ENCODE results near the gene GSK3A.

GSK3A gene

DNA sequence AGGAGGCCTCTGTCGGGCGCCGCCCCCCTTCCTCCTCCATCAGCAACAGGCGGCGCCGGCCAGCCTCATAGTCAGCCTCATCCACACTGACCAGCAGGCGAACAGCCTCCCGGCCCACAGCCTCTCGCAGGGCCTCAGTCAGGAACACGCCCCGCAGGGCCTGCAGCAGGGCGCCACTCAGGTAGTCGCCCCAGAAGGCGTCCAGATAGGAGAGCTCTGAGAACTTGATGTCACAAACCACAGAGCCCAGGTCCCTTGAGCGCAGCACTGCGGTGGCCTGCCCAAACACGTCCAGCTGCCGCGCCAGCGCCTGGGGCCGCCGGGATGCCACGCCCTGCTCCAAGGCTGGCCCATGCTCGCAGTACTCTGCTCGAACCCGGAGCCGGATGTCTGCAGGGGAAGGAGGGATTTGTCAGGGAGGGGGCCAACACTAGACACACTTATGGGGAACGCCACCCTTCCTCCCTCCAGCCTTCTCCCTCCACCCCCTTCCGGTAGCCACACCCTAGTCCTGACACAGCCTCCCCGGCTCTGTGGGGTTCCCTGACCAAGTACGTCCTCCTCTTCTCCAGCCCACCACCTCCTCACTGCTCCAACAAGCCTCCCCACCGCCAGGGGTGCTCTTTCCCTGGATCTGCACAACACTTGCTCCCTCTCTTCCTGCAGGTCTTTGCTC, 42.8 kb downstream of the GSK3A start:
- no peak for DNase-seq (ENCODE audit: low read depth)

DNA sequence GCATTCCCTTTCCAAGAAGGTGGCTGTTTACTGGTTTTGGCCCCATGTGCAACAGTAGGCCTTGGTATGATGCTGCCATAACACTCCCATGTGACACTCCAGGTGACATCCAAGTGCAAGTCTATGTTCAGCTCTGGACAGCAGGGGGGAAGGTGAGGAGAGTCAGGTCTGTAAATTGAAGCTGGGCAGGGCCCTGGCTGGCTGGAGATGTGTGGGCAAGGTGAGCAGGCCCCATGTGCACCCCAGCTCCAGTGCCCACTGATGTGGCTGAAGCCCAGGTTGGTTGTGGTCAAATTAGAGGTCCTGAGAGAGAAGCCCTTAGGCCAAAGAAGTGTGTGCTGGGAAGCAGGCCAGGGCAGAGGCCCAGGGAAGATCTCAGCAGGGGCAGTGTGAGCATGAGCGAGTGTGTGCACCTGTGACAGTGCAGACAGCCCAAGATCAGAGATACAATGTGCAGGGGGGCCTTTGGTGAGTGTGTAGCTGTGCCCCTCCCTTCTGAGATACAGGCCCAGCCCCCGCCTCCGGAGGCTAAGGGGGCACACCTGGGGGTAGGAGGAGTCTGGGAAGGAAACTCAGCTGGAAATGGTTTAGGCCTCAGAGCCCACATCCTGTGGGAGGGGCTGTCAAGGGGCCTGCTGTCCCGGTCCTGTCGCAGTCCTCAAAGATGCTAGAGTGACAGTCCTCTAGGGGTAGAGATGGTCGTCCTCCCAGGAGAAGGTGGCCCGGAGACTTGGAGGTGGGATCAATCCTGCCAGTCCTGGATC, 43.5 kb downstream of the GSK3A start:
- no peak for DNase-seq (ENCODE audit: low read depth)

DNA sequence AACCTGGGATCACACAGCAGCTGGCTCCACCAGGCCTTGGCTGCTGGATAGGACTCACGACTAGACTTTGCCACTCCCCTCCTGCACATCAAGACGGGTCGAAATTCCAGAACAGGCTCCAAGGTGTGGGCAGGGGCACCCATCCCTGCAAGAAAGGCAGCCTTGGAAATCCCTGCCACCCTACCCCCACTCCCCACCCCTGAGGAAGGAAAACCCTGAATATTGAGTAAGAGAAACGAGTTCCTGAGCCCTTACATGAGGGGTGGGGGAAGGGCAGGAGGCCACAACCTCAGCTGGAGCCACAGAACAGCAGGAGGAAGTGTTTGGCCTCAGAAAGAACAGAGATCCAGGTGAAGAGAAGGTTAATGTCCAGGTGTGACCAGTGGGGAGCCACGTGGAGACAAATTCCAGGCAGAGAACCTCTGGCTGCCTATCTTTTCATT, 45.0 kb downstream of the GSK3A start:
- no peak for DNase-seq (ENCODE audit: low read depth)

- DNase-seq (ENCODE audit: low read depth), result no peak
Measured at GRCh38 chr19:42196011-42197001, 46.1 kb downstream of the GSK3A start.

DNA sequence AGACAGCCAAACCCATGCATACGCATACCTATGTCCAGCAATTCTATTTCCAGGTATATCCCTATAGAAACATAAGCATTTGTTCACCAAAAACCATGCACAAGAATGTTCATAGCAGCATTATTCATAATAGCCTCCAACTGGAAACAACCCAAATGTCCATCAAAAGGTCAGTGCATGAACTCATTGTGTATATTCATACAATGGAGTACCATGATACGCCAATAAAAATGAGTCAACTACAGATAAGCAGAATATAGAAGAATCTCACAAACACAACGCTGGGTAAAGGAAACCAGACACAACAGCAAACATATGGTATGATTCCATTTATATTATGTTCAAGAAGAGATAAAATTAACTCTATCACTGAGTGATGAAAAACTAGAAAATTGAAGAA, 48.7 kb downstream of the GSK3A start:
- no peak for DNase-seq (ENCODE audit: low read depth)

GRCh38 chr19:42193294-42193693, 49.1 kb downstream of the GSK3A start:
- DNase-seq (ENCODE audit: low read depth), result no peak

- peak; percentile 17 for DNase-seq (ENCODE audit: low read depth)
Measured at GRCh38 chr19:42191855-42192254, 50.5 kb downstream of the GSK3A start.

DNA sequence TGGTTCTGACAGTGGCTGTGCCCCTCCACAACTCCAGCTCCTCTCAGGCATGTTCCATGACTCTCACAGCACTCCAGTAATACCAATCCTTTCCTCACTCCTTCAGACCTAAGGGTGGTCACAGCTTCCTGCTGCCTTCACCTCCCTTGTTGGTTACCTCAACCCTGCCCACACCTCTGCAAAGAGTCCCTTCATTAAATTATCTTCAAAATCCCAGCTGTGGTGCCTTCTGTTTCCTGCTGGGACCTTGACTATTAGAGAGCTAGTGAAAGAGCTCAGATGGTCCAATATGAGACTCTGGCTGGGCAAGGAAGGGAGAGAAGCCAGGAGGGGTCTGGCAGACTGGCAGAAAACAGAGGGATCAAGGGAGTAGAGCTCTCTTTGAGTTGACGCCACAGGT, 51.1 kb downstream of the GSK3A start:
- DNase-seq (ENCODE audit: low read depth), result no peak

GRCh38 chr19:42189133-42189532, 53.3 kb downstream of the GSK3A start:
- DNase-seq (ENCODE audit: low read depth), result no peak

GRCh38 chr19:42188665-42189064, 53.7 kb downstream of the GSK3A start:
- DNase-seq (ENCODE audit: low read depth), result no peak

- no peak for DNase-seq (ENCODE audit: low read depth)
Measured at GRCh38 chr19:42185277-42185676, 57.1 kb downstream of the GSK3A start.

GRCh38 chr19:42184401-42184861, 58.0 kb downstream of the GSK3A start:
- peak; percentile 49 for DNase-seq (ENCODE audit: low read depth)
